Lower leg skin (tissue), 4 donors: ENCODE measurements around the gene DCDC2. TPM values are rescaled to one million over a fixed set of nuclear protein-coding genes. Genes with fewer than 3 reads are reported as not detected.
"Not testable (repeated sequence)": the region's sequence is repeated elsewhere in the genome, so short reads cannot be mapped to it uniquely, and the experiment has no call there.

ENCODE experiments used
- DNase-seq, 2 donors: peaks; one replicate each; pipeline ENCODE4 v3.0.0-alpha.2; 2019; ENCODE audit warnings: low spot score in 2 of 2
- H3K4me3 ChIP-seq: fragments of 200-600 bp; sonication (generic); 2 replicates; pipeline ENCODE4 v1.5.1; 2017; ENCODE audit warnings: mild to moderate bottlenecking, low read depth; ENCODE audit not compliant: poor library complexity, severe bottlenecking
- POLR2A ChIP-seq, 2 donors: fragments of 450-650 bp; IDR thresholded peaks; one replicate each; pipeline ENCODE4 v1.6.1; 2016 to 2017; ENCODE audit warnings: antibody characterized with exemption in 2 of 2, mild to moderate bottlenecking in 1 of 2, moderate library complexity in 1 of 2
- WGBS, 2 donors: methylation state at CpG; one replicate each; pipeline ENCODE4 v1.1.5; 2018; 5-methylcytosine and 5-hydroxymethylcytosine counted together
- intact Hi-C: fragments of 100-400 bp; cut with DNase I; formaldehyde crosslinking; loops from one replicate; pipeline ENCODE4 v1.15.0; 2023; ENCODE audit warnings: low total_unique reads
- total RNA-seq, 4 donors: library from RNA; depleted of rRNA; stranded (reverse); fragments of >200 nt; gene quantifications; one replicate each; pipeline ENCODE4 v1.1.0, GENCODE V29; 2016
- TF ChIP-seq, protein P1 (sequence below), 3 donors: fragments of 450-650 bp; IDR thresholded peaks; one replicate each; pipeline ENCODE4 v1.5.1; 2016; ENCODE audit warnings: antibody characterized with exemption in 3 of 3, mild to moderate bottlenecking in 3 of 3, moderate library complexity in 2 of 3

Gene DCDC2
- total RNA-seq, 4 donors from 2014 or later: 0.10 to 0.20 TPM; not detected in 2

DNA sequence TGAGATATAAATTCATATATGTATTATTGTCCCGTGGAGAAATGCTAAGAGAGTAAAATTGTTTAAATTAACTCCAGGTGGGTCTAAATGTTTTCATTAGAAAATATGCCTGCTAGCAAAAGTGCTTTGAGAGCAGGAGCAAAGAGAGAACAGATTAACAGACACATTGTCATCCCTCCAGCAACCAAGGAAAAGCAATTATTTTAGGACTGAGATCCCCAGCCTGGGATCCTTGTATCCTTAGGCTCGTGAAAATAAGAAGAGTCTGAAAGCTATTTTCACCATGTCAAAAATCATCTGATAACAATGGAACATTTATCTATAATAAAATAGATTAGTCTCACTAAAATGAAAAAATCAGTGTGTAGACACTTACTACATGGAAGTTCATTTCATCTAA is 33.3 kb upstream of the DCDC2 start:
- no peak for DNase-seq
- H3K4me3 ChIP-seq: no peak overlapping the region
- intact Hi-C loops: loop anchor here (10.0 kb wide), 1 partner anchor 106 kb away; no protein-coding TSS in a partner anchor
- WGBS, 2 donors: 43 to 48% methylated on average over 2 of the region's 2 CpGs
- no peak for TF ChIP-seq POLR2A (IDR thresholded peaks at IDR 0.05)
- TF ChIP-seq, protein P1, sequence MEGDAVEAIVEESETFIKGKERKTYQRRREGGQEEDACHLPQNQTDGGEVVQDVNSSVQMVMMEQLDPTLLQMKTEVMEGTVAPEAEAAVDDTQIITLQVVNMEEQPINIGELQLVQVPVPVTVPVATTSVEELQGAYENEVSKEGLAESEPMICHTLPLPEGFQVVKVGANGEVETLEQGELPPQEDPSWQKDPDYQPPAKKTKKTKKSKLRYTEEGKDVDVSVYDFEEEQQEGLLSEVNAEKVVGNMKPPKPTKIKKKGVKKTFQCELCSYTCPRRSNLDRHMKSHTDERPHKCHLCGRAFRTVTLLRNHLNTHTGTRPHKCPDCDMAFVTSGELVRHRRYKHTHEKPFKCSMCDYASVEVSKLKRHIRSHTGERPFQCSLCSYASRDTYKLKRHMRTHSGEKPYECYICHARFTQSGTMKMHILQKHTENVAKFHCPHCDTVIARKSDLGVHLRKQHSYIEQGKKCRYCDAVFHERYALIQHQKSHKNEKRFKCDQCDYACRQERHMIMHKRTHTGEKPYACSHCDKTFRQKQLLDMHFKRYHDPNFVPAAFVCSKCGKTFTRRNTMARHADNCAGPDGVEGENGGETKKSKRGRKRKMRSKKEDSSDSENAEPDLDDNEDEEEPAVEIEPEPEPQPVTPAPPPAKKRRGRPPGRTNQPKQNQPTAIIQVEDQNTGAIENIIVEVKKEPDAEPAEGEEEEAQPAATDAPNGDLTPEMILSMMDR (IDR thresholded peaks at IDR 0.05): no peak

DNA sequence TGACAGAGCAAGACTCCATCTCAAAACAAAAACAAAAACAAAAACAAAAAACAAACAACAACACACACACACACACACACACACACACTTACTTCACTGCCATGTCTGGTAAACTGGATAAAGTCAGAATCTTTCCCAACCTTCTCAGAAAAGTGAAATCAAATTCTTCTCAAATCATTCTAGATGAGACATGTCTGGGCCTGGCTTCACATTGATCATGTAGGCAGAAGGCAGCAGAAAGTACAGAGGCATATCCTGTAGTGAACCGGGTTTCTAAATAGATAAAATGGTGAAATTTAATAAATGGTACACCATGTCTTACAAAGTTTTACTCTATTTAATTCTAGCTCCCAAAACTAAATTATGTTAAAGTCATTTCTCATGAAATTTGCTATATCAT is 30.0 kb upstream of the DCDC2 start:
- TF ChIP-seq, protein P1 (IDR thresholded peaks at IDR 0.05): no peak
- no peak for TF ChIP-seq POLR2A (IDR thresholded peaks at IDR 0.05)
- 50 to 65% methylated on average over 1 of the region's 1 CpG for WGBS, 2 donors
- no peak for DNase-seq
- no peak overlapping the region for H3K4me3 ChIP-seq
- intact Hi-C loops: no loop called here

DNA sequence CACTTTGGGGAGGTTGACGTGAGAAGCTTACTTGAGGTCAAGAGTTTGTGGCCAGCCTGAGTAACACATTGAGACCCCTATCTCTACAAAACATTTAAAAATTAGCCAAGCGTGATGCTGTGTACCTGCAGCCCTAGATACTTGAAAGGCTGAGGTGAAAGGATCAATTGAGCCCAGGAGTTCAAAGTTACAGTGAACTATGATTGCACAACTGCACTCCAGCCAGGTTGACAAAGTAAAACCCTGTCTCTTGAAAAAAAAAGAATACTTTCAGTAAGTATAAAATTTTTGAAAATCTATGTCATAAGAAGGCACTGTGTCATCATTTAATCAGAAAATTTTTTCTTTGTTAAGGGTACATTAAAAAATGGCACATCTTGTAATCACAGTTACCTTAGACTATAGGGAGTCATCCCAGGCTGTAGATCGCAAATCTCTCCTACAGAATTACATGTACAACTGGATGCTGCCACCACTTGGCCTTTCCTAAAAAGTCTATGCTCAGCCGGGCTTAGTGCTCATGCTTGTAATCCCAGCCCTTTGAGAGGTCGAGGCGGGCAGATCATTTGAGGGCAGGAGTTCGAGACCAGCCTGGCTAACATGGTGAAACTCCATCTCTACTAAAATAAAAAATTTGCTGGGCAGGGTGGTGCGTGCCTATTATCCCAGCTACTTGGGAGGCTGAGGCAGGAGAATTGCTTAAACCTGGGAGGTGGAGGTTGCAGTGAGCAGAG is 27.8 kb upstream of the DCDC2 start:
- no peak for DNase-seq
- 78 to 87% methylated on average over 8 of the region's 8 CpGs for WGBS, 2 donors

DNA sequence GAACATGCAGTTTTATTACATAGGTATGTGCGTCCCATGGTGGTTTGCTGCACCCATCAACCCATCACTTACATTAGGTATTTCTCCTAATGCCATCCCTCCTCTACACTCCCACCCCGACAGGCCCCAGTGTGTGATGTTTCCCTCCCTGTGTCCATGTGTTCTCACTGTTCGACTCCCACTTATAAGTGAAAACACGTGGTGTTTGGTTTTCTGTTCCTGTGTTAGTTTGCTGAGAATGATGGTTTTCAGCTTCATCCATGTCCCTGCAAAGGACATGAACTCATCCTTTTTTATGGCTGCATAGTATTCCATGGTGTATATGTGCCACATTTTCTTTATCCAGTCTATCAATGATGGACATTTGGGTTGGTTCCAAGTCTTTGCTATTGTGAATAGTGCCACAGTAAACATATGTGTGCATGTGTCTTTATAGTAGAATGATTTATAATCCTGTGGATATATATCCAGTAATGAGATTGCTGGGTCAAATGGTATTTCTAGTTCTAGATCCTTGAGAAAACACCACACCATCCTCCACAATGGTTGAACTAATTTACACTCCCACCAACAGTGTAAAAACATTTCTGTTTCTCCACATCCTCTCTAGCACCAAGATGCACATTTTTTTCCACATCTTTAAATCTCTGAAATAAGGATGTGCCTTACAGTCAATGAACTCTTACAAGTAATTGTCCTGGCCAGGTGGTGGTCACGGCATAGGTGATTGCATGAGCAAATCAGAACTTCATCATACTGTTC is 26.7 kb upstream of the DCDC2 start:
- intact Hi-C loops, H3K4me3 ChIP-seq: not testable (repeated sequence)

More for the DNA sequence above, 27.8 kb upstream of the DCDC2 start:
- intact Hi-C loops: no loop called here
- no peak for TF ChIP-seq POLR2A (IDR thresholded peaks at IDR 0.05)
- TF ChIP-seq, protein P1 (IDR thresholded peaks at IDR 0.05): no peak
- no peak overlapping the region for H3K4me3 ChIP-seq

DNA sequence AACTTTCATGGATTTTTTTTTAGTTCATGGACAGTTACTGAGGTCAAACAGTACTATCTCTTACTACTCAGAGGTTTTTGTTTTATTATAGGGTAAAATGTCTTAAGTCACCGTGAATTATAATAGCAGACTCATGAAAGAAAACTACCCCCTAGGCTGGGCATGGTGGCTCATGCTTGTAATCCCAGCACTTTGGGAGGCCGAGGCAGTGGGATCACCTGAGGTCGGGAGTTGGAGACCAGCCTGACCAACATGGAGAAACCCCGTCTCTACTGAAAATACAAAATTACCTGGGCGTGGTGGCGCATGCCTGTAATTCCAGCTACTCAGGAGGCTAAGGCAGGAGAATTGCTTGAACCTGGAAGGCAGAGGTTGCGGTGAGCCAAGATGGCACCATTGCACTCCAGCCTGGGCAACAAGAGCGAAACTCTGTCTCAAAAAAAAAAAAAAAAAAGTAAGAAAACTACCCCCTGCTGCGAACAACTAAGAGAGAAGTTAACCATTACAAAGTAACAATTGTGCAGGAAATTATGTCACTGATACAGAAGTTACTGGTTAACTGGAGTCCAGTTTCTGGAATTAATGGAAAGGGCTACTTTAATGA is 25.1 kb upstream of the DCDC2 start:
- H3K4me3 ChIP-seq, intact Hi-C loops, DNase-seq: not testable (repeated sequence)
- WGBS, 2 donors: 89 to 92% methylated on average over 9 of the region's 9 CpGs

More for the DNA sequence above, 26.7 kb upstream of the DCDC2 start:
- WGBS, 2 donors: 85% methylated on average over 5 of the region's 5 CpGs
- not testable (repeated sequence) for DNase-seq

DNA sequence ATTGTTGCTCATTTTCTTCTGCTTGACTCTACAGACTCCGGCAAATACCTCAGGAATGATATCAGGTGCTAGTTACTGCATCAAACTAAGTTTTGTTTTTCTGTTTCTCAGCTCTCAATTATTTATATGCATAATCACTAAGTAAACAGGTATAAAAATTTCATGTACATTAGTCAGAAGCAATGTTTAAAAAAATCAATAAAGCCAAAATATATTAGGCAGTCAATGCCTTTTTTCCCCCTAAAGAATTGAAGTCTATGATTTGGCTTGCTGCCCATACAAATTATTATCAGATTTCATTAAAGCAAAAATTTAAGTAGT is 24.3 kb upstream of the DCDC2 start:
- intact Hi-C loops: no loop called here

More for the DNA sequence above, 24.3 kb upstream of the DCDC2 start:
- 86 to 93% methylated on average over 1 of the region's 1 CpG for WGBS, 2 donors
- no peak for DNase-seq
- H3K4me3 ChIP-seq: no peak overlapping the region
- no peak for TF ChIP-seq POLR2A (IDR thresholded peaks at IDR 0.05)
- TF ChIP-seq, protein P1 (IDR thresholded peaks at IDR 0.05): no peak
